ENCODE data around the gene COL5A3.

Gene COL5A3

GRCh38 chr19:10021863-10022262 lies 11.6 kb upstream of the COL5A3 start:
- Mint-ChIP-seq H3K4me1 (ENCODE audit: low read depth in 2 of 2) (peaks cover 0 to 4% of the 10 kb centered on the region in 2 donors), H3K27me3 (peaks cover 22 to 34% of the 10 kb centered on the region in 2 donors), H3K36me3 (ENCODE audit: insufficient read depth) (no peaks in the 10 kb centered on the region), H3K4me3 (no peak overlapping the region), H3K9me3 (no peaks in the 10 kb centered on the region), H3K27ac (no peak overlapping the region)
- ATAC-seq (replicated peaks) (no peak), DNase-seq (no peak)

GRCh38 chr19:10021446-10021845 lies 11.1 kb upstream of the COL5A3 start:
- H3K9me3 Mint-ChIP-seq = no peaks in the 10 kb centered on the region
- DNase-seq = no peak
- no peak overlapping the region for H3K27ac Mint-ChIP-seq
- peaks cover 0 to 4% of the 10 kb centered on the region in 2 donors for H3K4me1 Mint-ChIP-seq (ENCODE audit: low read depth in 2 of 2)
- ATAC-seq (replicated peaks) = no peak
- H3K27me3 Mint-ChIP-seq = peaks cover 22 to 34% of the 10 kb centered on the region in 2 donors
- H3K4me3 Mint-ChIP-seq = no peak overlapping the region
- H3K36me3 Mint-ChIP-seq (ENCODE audit: insufficient read depth) = no peaks in the 10 kb centered on the region

DNA sequence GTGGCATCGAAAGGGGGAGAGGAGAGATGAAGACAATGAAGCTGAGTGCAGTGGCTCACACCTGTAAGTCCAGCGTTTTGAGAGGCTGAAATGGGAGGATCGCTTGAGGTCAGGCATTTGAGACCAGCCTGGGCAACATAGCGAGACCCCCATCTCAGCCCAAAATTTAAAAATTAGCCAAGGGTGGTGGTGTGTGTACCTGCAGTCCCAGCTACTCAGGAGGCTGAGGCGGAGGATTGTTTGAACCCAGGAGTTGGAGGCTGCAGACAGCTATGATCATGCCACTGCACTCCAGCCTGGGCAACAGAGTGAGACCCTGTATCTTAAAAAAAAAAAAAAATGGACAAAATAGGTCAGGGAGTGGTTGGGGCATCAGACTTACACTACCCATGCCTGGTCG lies 10.5 kb upstream of the COL5A3 start:
- Mint-ChIP-seq H3K27ac (no peak overlapping the region), H3K27me3 (peaks cover 19 to 30% of the 10 kb centered on the region in 2 donors), H3K4me1 (ENCODE audit: low read depth in 2 of 2) (peaks cover 0 to 4% of the 10 kb centered on the region in 2 donors), H3K4me3 (no peak overlapping the region), H3K36me3 (ENCODE audit: insufficient read depth) (no peaks in the 10 kb centered on the region), H3K9me3 (no peaks in the 10 kb centered on the region)
- DNase-seq (no peak), ATAC-seq (replicated peaks) (no peak)

DNA sequence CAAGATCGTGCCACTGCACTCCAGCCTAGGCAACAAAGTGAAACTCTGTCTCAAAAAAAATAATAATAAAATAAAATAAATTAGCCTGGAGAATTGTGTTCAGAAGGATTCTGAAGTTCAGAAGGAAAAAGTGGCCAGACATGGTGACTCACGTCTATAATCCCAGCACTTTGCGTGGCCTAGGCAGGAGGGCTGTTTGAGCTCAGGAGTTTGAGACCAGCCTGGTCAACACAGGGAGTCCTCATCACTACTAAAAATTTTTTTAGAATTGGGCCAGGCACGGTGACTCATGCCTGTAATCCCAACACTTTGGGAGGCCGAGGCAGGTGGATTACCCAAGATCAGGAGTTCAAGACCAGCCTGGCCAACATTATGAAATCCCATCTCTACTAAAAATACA lies 8.9 kb upstream of the COL5A3 start:
- Mint-ChIP-seq H3K4me3 (no peak overlapping the region), H3K27me3 (peaks cover 19 to 30% of the 10 kb centered on the region in 2 donors), H3K36me3 (ENCODE audit: insufficient read depth) (no peaks in the 10 kb centered on the region), H3K9me3 (no peaks in the 10 kb centered on the region), H3K27ac (no peak overlapping the region), H3K4me1 (ENCODE audit: low read depth in 2 of 2) (peaks cover 0 to 4% of the 10 kb centered on the region in 2 donors)
- DNase-seq (no peak), ATAC-seq (replicated peaks) (no peak)

- peaks cover 23 to 35% of the 10 kb centered on the region in 2 donors for H3K27me3 Mint-ChIP-seq
- no peak for ATAC-seq (replicated peaks)
- peaks cover 0 to 4% of the 10 kb centered on the region in 2 donors for H3K4me1 Mint-ChIP-seq (ENCODE audit: low read depth in 2 of 2)
- DNase-seq = no peak
- H3K27ac Mint-ChIP-seq = no peak overlapping the region
- no peaks in the 10 kb centered on the region for H3K9me3 Mint-ChIP-seq
- no peak overlapping the region for H3K4me3 Mint-ChIP-seq
- no peaks in the 10 kb centered on the region for H3K36me3 Mint-ChIP-seq (ENCODE audit: insufficient read depth)
These were observed 8.5 kb upstream of the COL5A3 start for GRCh38 chr19:10018786-10019185.

GRCh38 chr19:10018263-10018662 lies 8.0 kb upstream of the COL5A3 start:
- DNase-seq (no peak), ATAC-seq (replicated peaks) (no peak)
- H3K27me3 Mint-ChIP-seq = peaks cover 28 to 39% of the 10 kb centered on the region in 2 donors
- no peaks in the 10 kb centered on the region for H3K36me3 Mint-ChIP-seq (ENCODE audit: insufficient read depth)
- no peaks in the 10 kb centered on the region for H3K9me3 Mint-ChIP-seq
- peaks cover 0 to 4% of the 10 kb centered on the region in 2 donors for H3K4me1 Mint-ChIP-seq (ENCODE audit: low read depth in 2 of 2)
- H3K27ac Mint-ChIP-seq = no peak overlapping the region
- H3K4me3 Mint-ChIP-seq = no peak overlapping the region

DNA sequence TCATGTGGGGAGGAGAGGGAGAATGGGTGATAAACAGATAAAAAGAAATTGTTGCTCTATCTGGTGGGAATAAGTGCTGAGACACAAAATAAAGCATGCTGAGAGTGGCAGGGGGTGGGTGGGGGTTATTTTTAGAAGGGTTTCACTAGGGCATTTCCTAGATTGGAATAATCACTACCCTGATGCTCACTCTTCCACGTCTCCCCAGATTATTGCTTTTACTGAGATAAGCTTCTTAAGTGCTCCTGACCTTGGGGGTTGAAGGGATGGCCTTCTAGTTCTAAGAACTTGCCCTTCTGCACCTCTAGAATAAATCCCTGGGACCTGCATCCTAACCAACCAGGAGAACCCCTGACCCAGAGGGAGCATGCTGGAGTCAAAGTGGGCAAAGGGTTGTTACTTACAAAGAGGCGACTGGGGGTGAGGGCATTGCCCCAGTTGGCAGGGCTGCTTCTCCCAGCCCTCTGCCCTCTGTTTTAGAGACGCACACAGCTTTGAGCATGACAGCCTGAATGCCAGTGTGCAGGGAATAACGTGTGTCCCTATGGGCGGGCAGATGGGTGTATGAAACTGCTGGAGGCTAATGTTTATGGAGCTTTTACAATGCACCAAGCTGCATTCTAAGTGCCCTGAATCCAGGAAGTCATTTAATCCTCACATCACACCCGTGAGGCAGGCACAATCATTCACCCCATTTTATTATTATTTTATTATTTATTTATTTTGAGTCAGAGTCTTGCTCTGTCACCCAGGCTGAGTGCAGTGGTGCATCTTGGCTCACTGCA lies 3.7 kb upstream of the COL5A3 start:
- Mint-ChIP-seq H3K27ac (no peak overlapping the region), H3K27me3 (peaks cover 46 to 57% of the 10 kb centered on the region in 2 donors), H3K36me3 (ENCODE audit: insufficient read depth) (no peaks in the 10 kb centered on the region), H3K4me3 (no peak overlapping the region), H3K4me1 (ENCODE audit: low read depth in 2 of 2) (peaks cover 4 to 6% of the 10 kb centered on the region in 2 donors), H3K9me3 (no peaks in the 10 kb centered on the region)
- no peak for ATAC-seq (replicated peaks)
- no peak for DNase-seq

- peaks cover 53 to 64% of the 10 kb centered on the region in 2 donors for H3K27me3 Mint-ChIP-seq
- peaks cover 0 to 2% of the 10 kb centered on the region in 2 donors for H3K9me3 Mint-ChIP-seq
- DNase-seq = no peak
- peaks cover 9 to 11% of the 10 kb centered on the region in 2 donors for H3K4me1 Mint-ChIP-seq (ENCODE audit: low read depth in 2 of 2)
- ATAC-seq (replicated peaks) = no peak
- peaks cover 6% of the 10 kb centered on the region for H3K36me3 Mint-ChIP-seq (ENCODE audit: insufficient read depth)
- H3K27ac Mint-ChIP-seq = no peak within 1 kb of the TSS
- no peak within 1 kb of the TSS for H3K4me3 Mint-ChIP-seq
These were observed 3.0 kb upstream of the COL5A3 start, which contains the start of gene RDH8 for GRCh38 chr19:10013316-10013715. Gene RDH8, plus strand, starts transcription at chr19:10013483. Its CDS starts 15 bp downstream, at chr19:10013498.

- Mint-ChIP-seq H3K4me3 (no peak overlapping the region), H3K9me3 (peaks cover 0 to 2% of the 10 kb centered on the region in 2 donors), H3K27me3 (peaks cover 64 to 74% of the 10 kb centered on the region in 2 donors), H3K27ac (no peak overlapping the region), H3K4me1 (ENCODE audit: low read depth in 2 of 2) (peaks cover 17 to 22% of the 10 kb centered on the region in 2 donors), H3K36me3 (ENCODE audit: insufficient read depth) (peaks cover 7% of the 10 kb centered on the region)
- DNase-seq (no peak), ATAC-seq (replicated peaks) (no peak)
These were observed 1.7 kb upstream of the COL5A3 start for GRCh38 chr19:10011974-10012373.

- Mint-ChIP-seq H3K27ac (no peak overlapping the region), H3K27me3 (peaks cover 68 to 77% of the 10 kb centered on the region in 2 donors), H3K4me3 (peak overlapping the region in 1 of 2 donors; percentile 40), H3K36me3 (ENCODE audit: insufficient read depth) (peaks cover 9% of the 10 kb centered on the region), H3K4me1 (ENCODE audit: low read depth in 2 of 2) (peaks cover 24 to 31% of the 10 kb centered on the region in 2 donors), H3K9me3 (peaks cover 0 to 2% of the 10 kb centered on the region in 2 donors)
- ATAC-seq (replicated peaks) = no peak
- DNase-seq = no peak
These were observed 635 bp upstream of the COL5A3 start for GRCh38 chr19:10010939-10011338.

DNA sequence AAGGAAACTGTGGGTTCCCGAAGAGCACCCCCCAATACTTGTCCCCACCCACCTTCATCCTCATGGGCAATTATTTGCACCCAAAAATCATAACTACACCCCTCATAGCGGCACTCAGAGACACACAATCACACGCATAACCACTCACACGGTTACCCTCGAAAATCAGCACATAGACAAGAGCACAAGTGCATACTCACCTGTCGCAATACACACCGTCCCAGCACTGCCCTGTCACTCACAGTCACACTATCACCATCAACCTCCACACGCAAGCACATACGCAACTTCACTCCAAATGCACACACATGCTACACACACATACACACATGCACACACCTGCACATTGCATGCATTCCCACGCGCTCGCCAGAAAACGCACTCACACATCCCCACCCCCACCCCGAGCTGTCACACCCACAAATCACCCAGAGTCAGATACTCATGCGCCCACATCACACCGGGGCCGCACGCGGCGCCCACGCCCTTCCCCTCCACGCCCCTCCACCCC lies 535 bp downstream of the COL5A3 start:
- peaks cover 9% of the 10 kb centered on the region for H3K36me3 Mint-ChIP-seq (ENCODE audit: insufficient read depth)
- H3K9me3 Mint-ChIP-seq = peaks cover 0 to 2% of the 10 kb centered on the region in 2 donors
- H3K4me3 Mint-ChIP-seq = peak overlapping the region; percentile 54 to 70
- peaks cover 79 to 89% of the 10 kb centered on the region in 2 donors for H3K27me3 Mint-ChIP-seq
- peaks cover 27 to 38% of the 10 kb centered on the region in 2 donors for H3K4me1 Mint-ChIP-seq (ENCODE audit: low read depth in 2 of 2)
- peak overlapping the region in 1 of 2 donors; percentile 4 for H3K27ac Mint-ChIP-seq
- DNase-seq (peak in 2 of 3 experiments; percentile 11 to 13), ATAC-seq (replicated peaks) (peak; percentile 61)

DNA sequence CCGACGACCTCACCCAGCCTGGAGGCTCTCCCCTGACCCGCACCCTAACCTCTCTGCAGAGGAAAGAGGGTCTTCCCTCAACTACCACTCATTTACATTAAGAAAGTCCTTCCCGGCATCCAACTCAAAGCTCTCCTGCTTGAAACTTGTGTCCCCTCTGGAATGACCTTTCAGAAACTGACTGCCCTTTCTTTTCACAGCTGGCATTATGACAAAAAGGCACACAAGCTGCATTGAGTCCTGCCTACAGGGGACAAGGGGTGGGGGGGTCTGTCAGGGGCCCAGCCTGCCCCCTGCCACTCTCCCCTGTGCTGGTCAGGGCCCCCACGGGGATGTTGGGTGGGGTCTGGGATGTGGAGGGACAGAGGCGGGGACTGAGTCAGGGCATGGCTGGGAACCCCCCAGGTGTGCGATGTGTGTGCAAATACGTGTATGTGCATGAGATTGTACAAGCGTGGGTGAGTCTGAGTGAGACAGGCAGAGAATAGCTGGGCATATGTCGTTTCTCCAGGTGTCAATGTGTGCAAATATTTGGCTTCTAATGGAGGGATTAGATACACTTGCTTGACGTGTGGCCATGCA lies 2.0 kb downstream of the COL5A3 start:
- peak overlapping the region in 1 of 2 donors; percentile 37 for H3K27ac Mint-ChIP-seq
- H3K36me3 Mint-ChIP-seq (ENCODE audit: insufficient read depth) = peaks cover 9% of the 10 kb centered on the region
- H3K4me3 Mint-ChIP-seq = peak overlapping the region; percentile 49 to 74
- H3K4me1 Mint-ChIP-seq (ENCODE audit: low read depth in 2 of 2) = peaks cover 32 to 38% of the 10 kb centered on the region in 2 donors
- peaks cover 0 to 2% of the 10 kb centered on the region in 2 donors for H3K9me3 Mint-ChIP-seq
- DNase-seq = no peak
- no peak for ATAC-seq (replicated peaks)
- peaks cover 74 to 95% of the 10 kb centered on the region in 2 donors for H3K27me3 Mint-ChIP-seq

DNA sequence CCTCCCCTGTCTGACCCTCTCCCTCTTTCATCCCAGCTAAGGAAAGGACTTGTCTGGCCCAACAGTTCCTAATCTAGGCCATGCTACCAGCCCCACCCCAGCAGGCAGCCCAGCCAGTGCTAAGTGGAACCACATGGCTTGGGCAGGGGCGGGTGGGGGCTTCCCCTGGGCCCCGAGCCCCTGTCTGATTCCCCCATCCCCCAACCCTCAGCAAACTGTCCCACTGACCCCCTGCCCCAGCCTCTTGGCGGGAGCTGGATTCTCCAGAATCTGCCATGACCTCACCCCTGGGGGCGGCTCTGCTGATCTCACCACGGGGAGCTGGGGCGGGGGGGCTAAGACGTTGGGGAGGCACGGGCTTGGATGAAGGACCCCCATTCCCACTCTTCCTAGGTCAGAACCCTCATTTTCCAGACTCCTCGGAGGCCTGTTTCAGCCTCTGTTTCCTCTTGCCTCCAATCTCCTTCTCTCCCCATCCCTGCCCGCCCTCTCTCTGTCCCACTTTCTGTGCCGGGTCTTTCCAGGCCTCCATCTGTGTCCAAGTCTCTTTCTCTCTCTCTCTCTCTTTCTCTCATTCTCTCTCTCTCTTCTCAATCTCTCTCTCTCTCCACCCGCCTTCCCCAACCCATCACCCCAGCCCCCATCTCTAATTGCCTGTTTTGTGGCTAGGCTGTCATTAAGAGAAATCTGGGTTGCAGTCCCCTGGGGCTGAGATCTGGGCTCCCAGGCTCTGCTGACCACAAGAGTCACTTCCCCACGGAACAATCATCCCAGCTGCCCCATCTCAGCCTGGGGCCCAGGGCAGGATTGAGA lies 2.7 kb downstream of the COL5A3 start:
- Mint-ChIP-seq H3K9me3 (peaks cover 0 to 2% of the 10 kb centered on the region in 2 donors), H3K36me3 (ENCODE audit: insufficient read depth) (peaks cover 9% of the 10 kb centered on the region), H3K4me1 (ENCODE audit: low read depth in 2 of 2) (peaks cover 36 to 38% of the 10 kb centered on the region in 2 donors), H3K27me3 (peaks cover 74 to 95% of the 10 kb centered on the region in 2 donors), H3K4me3 (peak overlapping the region; percentile 63 to 74), H3K27ac (peak overlapping the region in 1 of 2 donors; percentile 39)
- ATAC-seq (replicated peaks) = no peak
- DNase-seq = no peak

Data from effector memory CD8-positive, alpha-beta T cell (primary cell).